Suprapubic skin (tissue), 4 donors: ENCODE measurements around the gene FRMPD1. TPM values are rescaled to one million over a fixed set of nuclear protein-coding genes. Genes with fewer than 3 reads are reported as not detected.

Experiments
- DNase-seq, 2 donors: peaks; one replicate each; pipeline ENCODE4 v3.0.0-alpha.2; 2019; ENCODE audit warnings: low spot score in 2 of 2
- H3K27ac ChIP-seq: fragments of 200-600 bp; sonication (generic); one replicate; pipeline ENCODE4 v1.5.1; 2019
- H3K27me3 ChIP-seq: fragments of 200-600 bp; sonication (generic); one replicate; pipeline ENCODE4 v1.5.1; 2019
- H3K36me3 ChIP-seq: fragments of 200-600 bp; sonication (generic); one replicate; pipeline ENCODE4 v1.5.1; 2019
- H3K4me1 ChIP-seq: fragments of 200-600 bp; sonication (generic); one replicate; pipeline ENCODE4 v1.5.1; 2019
- H3K4me3 ChIP-seq: fragments of 200-600 bp; sonication (generic); one replicate; pipeline ENCODE4 v1.5.1; 2019; ENCODE audit warnings: mild to moderate bottlenecking
- H3K9me3 ChIP-seq: fragments of 200-600 bp; sonication (generic); one replicate; pipeline ENCODE4 v1.5.1; 2019
- EP300 ChIP-seq: sonication (generic); formaldehyde crosslinking; IDR thresholded peaks from one replicate; pipeline ENCODE4 v1.6.1; 2017; ENCODE audit warnings: antibody characterized with exemption
- POLR2A ChIP-seq, 2 donors: fragments of 450-650 bp; IDR thresholded peaks; one replicate each; pipeline ENCODE4 v1.6.1; 2017; ENCODE audit warnings: antibody characterized with exemption in 2 of 2, mild to moderate bottlenecking in 2 of 2, moderate library complexity in 2 of 2
- POLR2AphosphoS5 ChIP-seq, 3 donors: sonication (generic); formaldehyde crosslinking; IDR thresholded peaks; one replicate each; pipeline ENCODE4 v1.6.1; 2017; ENCODE audit warnings: antibody characterized with exemption in 3 of 3
- WGBS: methylation state at CpG from one replicate; pipeline ENCODE4 v1.1.5; 2018; 5-methylcytosine and 5-hydroxymethylcytosine counted together
- total RNA-seq, 4 donors: library from RNA; depleted of rRNA; stranded (reverse); fragments of >200 nt; gene quantifications; one replicate each; pipeline ENCODE4 v1.1.0, GENCODE V29; 2016
- TF ChIP-seq, protein P1 (sequence below), 2 donors: fragments of 200-600 bp in 1 of 2; fragments of 450-650 bp in 1 of 2; sonication (generic) in 1 of 2; IDR thresholded peaks; one replicate each; pipeline ENCODE4 v1.5.1; 2016 to 2019; ENCODE audit warnings: antibody characterized with exemption in 2 of 2, mild to moderate bottlenecking in 1 of 2, moderate library complexity in 1 of 2

FRMPD1 gene
- total RNA-seq, 4 donors from 2014 or later, result 7.9 to 15.4 (median 11.2) TPM

DNA sequence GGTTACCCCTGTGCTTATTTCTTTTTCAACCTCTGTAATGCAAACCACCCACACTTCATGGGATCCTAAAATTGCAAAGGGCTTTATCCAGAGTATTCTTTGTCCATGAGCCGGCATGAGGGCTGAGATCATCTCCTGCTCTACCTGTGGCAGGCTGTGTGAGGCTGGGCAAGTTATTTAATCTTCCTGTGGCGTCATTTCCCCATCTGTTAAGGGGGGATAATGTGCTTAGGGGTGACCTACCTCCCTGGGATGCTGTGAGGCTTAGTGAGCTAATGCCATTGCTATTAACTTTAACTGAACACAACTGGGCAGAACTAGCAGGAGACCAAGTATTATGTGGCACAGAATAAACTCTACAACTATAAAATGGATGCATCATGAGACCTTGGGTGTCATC, 17.0 kb downstream of the FRMPD1 start:
- H3K4me1 ChIP-seq, result no peaks in the 10 kb centered on the region
- H3K9me3 ChIP-seq, result no peaks in the 10 kb centered on the region
- DNase-seq, result no peak
- H3K27me3 ChIP-seq, result peaks cover 8% of the 10 kb centered on the region
- no peak for TF ChIP-seq EP300
- TF ChIP-seq POLR2AphosphoS5 (IDR thresholded peaks at IDR 0.05), result no peak
- TF ChIP-seq POLR2A (IDR thresholded peaks at IDR 0.05), result no peak
- H3K36me3 ChIP-seq, result no peaks in the 10 kb centered on the region
- 76% methylated on average over 2 of the region's 2 CpGs for WGBS
- no peak overlapping the region for H3K27ac ChIP-seq
- H3K4me3 ChIP-seq, result no peak overlapping the region

DNA sequence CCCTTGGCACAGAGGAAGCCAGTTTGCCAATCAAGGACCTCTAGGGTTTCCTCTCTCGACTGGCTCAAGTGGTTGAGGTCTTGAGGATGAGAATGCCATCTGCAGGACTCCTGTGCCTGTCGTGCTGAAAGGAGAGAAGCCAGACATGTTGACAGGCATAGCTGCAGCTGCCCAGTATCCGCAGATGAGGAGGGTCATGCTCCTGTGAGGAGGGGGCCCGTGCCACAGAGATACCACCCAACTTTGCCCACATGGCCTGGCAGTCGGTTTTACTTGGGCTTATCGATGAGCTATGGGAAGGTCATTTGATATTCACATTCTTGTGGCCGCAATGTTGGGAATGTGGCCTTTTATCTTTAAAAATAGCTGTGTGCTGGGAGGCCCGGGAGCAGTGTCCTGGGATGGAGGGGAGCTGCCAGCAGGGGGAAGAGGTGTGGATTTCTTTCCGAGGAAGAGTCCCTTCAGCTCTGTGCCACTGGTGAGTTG, 17.4 kb downstream of the FRMPD1 start:
- no peak overlapping the region for H3K27ac ChIP-seq
- DNase-seq, result no peak
- H3K36me3 ChIP-seq, result no peaks in the 10 kb centered on the region
- H3K27me3 ChIP-seq, result peaks cover 8% of the 10 kb centered on the region
- no peaks in the 10 kb centered on the region for H3K4me1 ChIP-seq
- TF ChIP-seq EP300 (no peak), POLR2AphosphoS5 (IDR thresholded peaks at IDR 0.05) (no peak), POLR2A (IDR thresholded peaks at IDR 0.05) (no peak)
- TF ChIP-seq, protein P1, sequence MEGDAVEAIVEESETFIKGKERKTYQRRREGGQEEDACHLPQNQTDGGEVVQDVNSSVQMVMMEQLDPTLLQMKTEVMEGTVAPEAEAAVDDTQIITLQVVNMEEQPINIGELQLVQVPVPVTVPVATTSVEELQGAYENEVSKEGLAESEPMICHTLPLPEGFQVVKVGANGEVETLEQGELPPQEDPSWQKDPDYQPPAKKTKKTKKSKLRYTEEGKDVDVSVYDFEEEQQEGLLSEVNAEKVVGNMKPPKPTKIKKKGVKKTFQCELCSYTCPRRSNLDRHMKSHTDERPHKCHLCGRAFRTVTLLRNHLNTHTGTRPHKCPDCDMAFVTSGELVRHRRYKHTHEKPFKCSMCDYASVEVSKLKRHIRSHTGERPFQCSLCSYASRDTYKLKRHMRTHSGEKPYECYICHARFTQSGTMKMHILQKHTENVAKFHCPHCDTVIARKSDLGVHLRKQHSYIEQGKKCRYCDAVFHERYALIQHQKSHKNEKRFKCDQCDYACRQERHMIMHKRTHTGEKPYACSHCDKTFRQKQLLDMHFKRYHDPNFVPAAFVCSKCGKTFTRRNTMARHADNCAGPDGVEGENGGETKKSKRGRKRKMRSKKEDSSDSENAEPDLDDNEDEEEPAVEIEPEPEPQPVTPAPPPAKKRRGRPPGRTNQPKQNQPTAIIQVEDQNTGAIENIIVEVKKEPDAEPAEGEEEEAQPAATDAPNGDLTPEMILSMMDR (IDR thresholded peaks at IDR 0.05), result no peak
- no peaks in the 10 kb centered on the region for H3K9me3 ChIP-seq
- no peak overlapping the region for H3K4me3 ChIP-seq
- WGBS, result 44% methylated on average over 8 of the region's 9 CpGs

DNA sequence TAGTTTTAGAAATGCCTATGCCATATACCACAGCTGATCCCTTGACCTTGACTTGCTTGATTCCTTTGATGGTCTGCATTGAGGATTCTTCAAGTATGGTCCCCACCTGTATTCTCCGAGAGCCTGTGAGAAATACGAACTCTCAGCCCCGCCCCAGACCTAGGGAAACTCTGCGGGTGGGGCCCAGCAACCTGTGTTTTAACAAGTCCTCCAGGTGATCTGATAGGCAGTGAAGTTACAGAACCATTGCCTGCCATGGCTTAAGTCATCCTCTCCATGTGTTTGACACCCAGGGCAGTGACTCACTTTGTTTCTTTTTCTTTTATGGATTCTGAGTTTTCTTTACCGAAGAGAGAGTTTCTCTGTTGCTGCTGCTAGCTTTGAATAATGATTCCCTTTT, 18.5 kb downstream of the FRMPD1 start:
- no peaks in the 10 kb centered on the region for H3K36me3 ChIP-seq
- no peak for DNase-seq
- H3K9me3 ChIP-seq, result no peaks in the 10 kb centered on the region
- no peak overlapping the region for H3K27ac ChIP-seq
- H3K27me3 ChIP-seq, result peaks cover 8% of the 10 kb centered on the region
- no peak overlapping the region for H3K4me3 ChIP-seq
- WGBS, result 51% methylated on average over 5 of the region's 5 CpGs
- H3K4me1 ChIP-seq, result no peaks in the 10 kb centered on the region
- TF ChIP-seq, protein P1 (IDR thresholded peaks at IDR 0.05), result no peak
- no peak for TF ChIP-seq POLR2A (IDR thresholded peaks at IDR 0.05)
- TF ChIP-seq EP300, result no peak
- no peak for TF ChIP-seq POLR2AphosphoS5 (IDR thresholded peaks at IDR 0.05)

DNA sequence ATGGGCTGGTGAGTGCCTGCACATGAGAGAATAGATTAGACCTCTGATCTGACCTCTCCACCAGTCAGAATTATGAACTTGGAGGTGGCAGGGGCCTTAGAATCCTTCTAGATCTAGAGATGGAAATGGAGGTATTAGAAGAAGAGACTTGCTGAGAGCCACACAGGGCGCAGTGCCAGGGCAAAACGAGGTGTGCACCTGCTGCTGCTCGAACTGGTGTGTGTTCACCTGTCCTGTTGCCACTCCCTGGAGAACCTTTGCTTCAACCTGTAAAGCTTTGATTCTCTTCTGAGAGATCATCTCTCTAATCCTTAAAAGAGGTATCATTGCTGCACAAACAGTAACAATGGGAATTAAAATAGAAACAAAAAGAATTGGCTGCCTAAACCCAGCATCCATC, 24.9 kb downstream of the FRMPD1 start:
- Histone ChIP-seq H3K9me3 (no peaks in the 10 kb centered on the region), H3K27ac (no peak overlapping the region), H3K4me1 (no peaks in the 10 kb centered on the region), H3K27me3 (peaks cover 3% of the 10 kb centered on the region), H3K4me3 (no peak overlapping the region), H3K36me3 (no peaks in the 10 kb centered on the region)
- no peak for DNase-seq
- TF ChIP-seq POLR2AphosphoS5 (IDR thresholded peaks at IDR 0.05), result no peak
- TF ChIP-seq, protein P1 (IDR thresholded peaks at IDR 0.05), result no peak
- no peak for TF ChIP-seq POLR2A (IDR thresholded peaks at IDR 0.05)
- TF ChIP-seq EP300, result no peak
- WGBS, result 49% methylated on average over 2 of the region's 3 CpGs

DNA sequence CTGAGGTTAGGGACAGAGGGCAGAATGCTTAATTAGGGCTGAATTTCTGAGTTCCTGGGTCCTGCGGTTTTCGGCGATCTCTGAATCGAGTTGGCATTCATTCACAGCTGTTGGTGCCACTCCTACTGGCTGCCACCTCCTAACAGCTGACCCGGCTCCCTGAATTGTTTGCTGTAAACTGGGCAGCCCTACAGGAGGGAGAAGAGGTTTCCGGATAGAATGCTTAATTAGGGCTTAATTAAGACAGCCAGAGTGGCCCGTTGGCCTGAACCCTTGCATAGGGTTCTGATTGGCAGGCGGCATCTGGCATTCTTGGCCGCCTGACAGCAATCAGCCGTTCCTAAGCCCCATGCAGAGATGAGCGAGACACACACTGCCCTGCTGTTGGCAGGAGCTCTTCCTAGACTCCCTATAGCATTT, 25.7 kb downstream of the FRMPD1 start:
- H3K36me3 ChIP-seq, result no peaks in the 10 kb centered on the region
- no peaks in the 10 kb centered on the region for H3K9me3 ChIP-seq
- DNase-seq, result no peak
- 56% methylated on average over 7 of the region's 11 CpGs for WGBS
- H3K4me1 ChIP-seq, result no peaks in the 10 kb centered on the region
- H3K4me3 ChIP-seq, result no peak overlapping the region
- peaks cover 3% of the 10 kb centered on the region for H3K27me3 ChIP-seq
- H3K27ac ChIP-seq, result no peak overlapping the region
- TF ChIP-seq EP300, result no peak
- TF ChIP-seq POLR2A (IDR thresholded peaks at IDR 0.05), result no peak
- TF ChIP-seq, protein P1 (IDR thresholded peaks at IDR 0.05), result no peak
- TF ChIP-seq POLR2AphosphoS5 (IDR thresholded peaks at IDR 0.05), result no peak

DNA sequence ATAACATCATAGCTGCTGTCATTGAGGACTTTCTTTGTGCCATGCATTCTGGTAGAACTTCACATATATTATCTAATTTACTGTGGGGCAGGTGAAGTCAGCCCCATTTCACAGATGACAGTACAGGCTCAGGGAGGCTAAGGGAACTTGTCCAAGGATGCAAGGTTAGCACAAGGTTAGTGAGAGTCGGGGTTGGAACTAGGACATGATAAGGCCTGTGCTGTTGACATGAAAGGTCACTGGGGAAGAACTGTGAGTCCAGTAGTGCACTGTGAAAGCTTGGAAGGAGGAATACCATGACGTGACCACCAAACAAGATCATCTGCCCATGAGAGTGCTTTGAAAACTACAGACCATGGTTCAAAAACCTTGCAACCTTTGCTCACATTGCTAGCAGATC, 26.7 kb downstream of the FRMPD1 start:
- DNase-seq, result no peak

More for the DNA sequence above, 26.7 kb downstream of the FRMPD1 start:
- Histone ChIP-seq H3K4me1 (no peaks in the 10 kb centered on the region), H3K27me3 (peaks cover 8% of the 10 kb centered on the region), H3K36me3 (no peaks in the 10 kb centered on the region), H3K27ac (no peak overlapping the region), H3K9me3 (no peaks in the 10 kb centered on the region), H3K4me3 (no peak overlapping the region)
- TF ChIP-seq EP300 (no peak), POLR2AphosphoS5 (IDR thresholded peaks at IDR 0.05) (no peak), POLR2A (IDR thresholded peaks at IDR 0.05) (no peak)
- TF ChIP-seq, protein P1 (IDR thresholded peaks at IDR 0.05), result no peak
- 98% methylated on average over 2 of the region's 2 CpGs for WGBS
